ENCODE measurements around the gene RNF182.
"Not testable (repeated sequence)": the region's sequence is repeated elsewhere in the genome, so short reads cannot be mapped to it uniquely, and the experiment has no call there.

The RNF182 gene, protein sequence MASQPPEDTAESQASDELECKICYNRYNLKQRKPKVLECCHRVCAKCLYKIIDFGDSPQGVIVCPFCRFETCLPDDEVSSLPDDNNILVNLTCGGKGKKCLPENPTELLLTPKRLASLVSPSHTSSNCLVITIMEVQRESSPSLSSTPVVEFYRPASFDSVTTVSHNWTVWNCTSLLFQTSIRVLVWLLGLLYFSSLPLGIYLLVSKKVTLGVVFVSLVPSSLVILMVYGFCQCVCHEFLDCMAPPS

DNA sequence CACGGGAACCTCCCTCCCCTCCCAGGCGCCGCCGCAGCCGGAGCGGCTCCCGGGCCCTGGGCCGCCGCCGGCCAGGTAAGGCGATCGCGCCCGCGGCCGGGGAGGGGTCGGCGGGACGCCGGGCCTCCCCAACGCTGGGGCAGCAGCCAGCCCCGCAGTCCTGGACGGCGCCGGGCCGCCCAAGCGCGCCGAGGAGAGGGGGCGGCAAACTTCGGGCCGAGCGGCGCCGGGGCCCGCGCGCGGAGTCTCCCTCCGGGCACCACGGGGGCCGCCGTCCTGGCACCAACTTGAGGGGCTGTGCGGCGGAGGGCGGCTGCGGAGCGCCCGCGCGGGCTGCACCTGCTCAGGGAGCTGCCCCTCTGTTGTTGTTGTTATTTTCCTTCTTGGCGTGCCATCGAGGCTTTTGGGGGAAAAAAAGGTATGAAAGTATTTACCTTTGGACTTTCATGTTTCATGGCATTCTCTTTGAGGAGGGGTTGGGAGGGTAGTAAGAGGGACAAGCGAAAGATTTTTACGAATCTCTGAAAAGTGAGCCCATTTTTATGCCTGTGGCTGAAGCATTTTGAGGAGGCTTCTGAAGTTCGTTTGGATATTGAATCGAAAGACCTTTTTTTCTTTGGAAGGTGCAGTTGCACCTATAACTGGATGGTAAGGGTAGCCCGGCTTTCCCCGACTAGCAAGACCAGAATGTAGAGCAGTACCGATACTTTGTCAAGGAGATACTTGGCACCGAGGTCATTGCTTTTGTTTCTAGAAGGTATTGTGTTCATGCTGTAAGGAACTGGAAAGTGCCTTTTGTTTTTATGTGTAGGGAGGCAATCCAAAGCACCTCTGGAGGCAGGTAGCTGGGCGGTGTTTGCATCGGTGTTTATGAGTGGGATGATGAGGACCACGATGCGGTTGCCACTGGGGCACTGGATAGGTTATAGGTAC lies at the start of gene RNF182:
Gene RNF182, plus strand, starts transcription at position 4 of the 933 bp plus-strand sequence. CDS start 52,168 bp downstream, outside the sequence.
- no peak for DNase-seq (ENCODE audit: low read depth in 1 of 2, low spot score in 1 of 2)

DNA sequence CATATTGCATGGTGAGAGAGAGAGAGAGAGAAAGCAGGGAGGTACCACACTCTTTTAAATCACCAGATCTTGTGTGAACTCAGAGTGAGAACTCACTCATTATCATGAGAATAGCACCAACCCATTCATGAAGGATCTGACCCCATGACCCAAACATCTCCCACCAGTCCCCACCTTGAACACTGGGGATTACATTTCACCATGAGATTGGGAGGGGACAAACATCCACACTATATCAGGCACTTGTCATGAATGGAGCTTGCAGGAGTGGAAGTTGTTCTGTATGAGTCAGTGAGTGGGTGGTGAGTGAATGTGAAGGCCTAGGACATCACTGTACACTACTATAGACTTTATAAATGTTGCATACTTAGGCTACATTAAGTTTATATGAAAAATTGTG lies 47.7 kb upstream of the RNF182 start:
- DNase-seq (ENCODE audit: low read depth in 1 of 2, low spot score in 1 of 2) = no peak

DNA sequence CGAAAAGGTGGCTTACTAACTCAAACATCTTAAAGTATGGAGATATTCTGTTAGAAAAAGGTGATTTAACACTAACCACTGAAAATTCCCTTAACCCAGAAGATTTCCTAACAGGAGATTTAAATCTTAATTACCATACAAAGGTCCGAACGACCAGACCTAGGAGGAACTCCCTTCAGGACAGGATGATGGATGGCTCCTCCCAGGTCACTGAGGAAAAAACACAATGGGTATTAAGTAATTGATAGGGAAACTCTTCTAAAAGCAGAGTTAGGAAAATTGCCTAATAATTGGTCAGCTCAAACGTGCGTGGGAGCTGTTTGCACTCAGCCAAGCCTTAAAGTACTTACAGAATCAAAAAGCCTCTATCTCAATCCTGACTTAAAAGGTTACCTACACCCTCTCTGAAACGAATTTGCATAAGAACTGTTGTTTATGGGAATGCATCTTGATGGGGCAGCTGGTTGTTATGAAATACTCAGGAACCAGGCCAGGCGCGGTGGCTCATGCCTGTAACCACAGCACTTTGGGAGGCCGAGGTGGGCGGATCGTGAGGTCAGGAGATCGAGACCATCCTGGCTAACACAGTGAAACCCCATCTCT lies 44.6 kb upstream of the RNF182 start:
- DNase-seq (ENCODE audit: low read depth in 1 of 2, low spot score in 1 of 2) = not testable (repeated sequence)

DNA sequence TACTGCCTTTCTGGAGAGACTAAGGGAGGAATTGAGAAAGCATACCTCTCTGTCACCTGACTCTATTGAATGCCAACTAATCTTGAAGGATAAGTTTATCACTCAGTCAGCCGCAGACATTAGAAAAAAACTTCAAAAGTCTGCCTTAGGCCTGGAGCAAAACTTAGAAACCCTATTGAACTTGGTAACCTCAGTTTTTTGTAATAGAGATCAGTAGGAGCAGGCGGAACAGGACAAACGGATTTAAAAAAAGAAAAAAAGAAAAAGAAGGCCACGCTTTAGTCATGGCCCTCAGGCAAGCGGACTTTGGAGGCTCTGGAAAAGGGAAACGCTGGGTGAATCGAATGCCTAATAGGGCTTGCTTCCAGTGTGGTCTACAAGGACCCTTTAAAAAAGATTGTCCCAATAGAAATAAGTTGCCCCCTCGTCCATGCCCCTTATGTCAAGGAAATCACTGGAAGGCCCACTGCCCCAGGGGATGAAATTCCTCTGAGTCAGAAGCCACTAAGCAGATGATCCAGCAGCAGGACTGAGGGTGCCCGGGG lies 43.1 kb upstream of the RNF182 start:
- no peak for DNase-seq (ENCODE audit: low read depth in 1 of 2, low spot score in 1 of 2)

DNA sequence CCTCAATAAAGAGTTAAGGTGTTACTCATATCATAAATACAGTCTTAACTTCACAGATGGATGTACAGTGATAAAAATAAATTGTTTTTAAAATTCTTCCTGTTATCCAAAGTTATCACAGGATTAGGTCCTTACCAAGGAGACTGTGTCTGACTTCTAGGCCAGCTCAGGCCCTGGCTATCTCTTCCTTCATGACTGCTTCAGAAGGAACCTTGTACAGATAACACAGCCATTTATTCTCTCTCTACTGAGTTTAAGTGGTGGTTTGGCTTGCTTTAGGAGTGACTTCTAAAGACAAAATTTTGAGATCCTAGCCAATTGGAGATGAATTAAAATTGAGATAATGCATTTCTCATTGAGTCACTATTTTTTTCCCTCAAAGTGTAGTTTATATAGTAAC lies 40.8 kb upstream of the RNF182 start:
- DNase-seq (ENCODE audit: low read depth in 1 of 2, low spot score in 1 of 2) = no peak

DNA sequence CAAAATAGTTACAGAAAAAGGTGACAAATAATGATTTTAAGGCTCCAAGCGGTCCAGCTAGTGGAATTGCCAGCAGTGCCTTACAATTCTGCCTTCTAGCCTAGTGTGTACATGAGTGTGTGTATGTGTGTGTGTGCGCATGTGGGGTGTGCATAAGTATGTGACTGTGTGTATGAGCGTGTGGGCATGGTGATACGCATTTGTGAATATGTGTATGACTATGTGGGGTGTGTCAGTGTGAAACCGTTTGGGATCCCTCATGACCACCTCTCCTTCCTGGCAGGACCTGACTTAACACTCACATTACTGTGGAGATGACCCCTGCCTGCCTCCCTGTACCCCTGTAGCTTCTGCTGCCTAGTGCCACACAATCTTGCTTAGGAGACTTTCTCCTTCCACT lies 40.4 kb upstream of the RNF182 start:
- no peak for DNase-seq (ENCODE audit: low read depth in 1 of 2, low spot score in 1 of 2)

DNA sequence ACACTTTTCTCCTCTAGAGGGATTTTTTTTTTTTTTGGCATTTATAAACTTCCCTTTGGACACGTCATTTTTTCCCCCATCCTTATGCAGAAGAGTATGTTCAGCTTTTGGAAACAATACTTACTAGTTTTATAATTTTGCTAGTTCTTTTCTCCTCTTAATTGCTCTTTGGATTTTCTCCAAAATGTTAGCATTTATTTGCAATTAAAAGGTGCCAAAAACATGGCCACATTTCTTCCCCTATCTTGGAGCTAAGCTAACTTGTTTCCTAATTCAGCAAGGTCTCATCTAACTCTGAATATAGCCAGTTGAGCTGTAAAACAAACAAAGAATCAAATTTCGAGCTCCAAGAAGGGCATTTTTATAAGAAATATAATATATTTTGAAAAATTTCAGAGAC lies 39.2 kb upstream of the RNF182 start:
- DNase-seq (ENCODE audit: low read depth in 1 of 2, low spot score in 1 of 2) = no peak

DNA sequence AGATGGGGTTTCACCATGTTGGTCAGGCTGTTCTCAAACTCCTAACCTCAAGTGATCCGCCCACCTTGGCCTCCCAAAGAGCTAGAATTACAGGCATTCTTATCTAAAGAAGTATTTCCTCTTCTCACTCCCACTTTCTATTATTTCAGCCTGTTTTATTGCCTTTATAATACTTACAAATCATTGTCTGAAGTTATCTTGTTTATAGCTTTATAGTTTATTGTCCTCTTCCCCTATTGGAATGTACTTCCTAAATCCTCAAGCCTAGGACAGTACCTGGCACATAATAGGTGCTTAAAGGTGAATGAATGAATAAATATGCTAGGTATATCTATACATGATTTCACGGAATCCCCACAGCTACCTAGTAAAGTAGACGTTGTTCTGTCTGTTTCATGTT lies 37.8 kb upstream of the RNF182 start:
- DNase-seq (ENCODE audit: low read depth in 1 of 2, low spot score in 1 of 2) = no peak

DNA sequence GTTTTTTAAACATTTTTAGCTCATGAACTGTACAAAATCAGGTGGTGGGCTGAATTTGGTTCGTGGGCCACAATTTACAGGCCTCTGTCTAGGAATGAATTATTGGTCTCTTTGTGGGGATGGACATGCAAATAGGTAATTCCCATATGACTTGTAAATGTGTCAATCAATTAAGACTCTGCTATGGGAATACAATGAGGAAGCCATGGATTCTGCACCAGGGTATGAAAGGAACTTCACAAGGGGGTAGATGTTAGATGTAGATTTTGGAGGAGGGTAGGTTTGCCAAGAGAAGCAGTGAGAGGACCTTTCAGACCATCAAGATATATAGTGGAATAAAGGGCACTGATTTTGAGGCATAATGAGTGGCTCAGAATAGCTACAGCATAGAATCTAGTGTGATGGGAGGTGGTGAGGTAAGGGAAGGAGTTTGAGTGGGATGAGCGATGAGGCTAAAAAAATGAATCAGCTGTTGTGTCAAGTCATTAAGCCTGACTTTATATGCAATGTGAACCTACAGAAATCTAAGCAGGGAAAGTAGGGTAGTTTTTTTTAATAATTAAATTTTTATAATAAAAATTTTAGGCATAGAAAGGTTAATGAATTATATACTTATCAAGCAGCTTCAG lies 32.6 kb upstream of the RNF182 start:
- DNase-seq (ENCODE audit: low read depth in 1 of 2, low spot score in 1 of 2) = no peak

DNA sequence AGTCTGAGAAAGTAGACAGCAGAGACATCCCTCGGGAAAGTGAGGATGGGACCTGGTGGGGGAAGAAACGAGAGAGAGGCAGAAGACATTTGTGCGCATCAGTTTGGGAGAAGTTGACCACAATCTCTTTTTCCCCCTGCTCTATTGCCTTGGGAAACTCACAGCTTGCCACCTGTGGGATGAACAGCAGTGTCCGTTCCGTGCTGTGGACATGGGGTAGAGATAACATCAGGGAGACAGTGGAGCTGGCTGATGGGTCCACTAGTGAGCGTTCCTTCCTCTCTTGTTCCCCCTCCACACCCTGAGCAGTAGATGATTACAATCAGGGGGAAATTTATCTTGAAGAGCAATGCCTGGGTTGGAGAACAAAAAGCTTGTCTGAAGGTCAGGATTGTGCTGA lies 21.8 kb upstream of the RNF182 start:
- DNase-seq (ENCODE audit: low read depth in 1 of 2, low spot score in 1 of 2) = no peak

DNA sequence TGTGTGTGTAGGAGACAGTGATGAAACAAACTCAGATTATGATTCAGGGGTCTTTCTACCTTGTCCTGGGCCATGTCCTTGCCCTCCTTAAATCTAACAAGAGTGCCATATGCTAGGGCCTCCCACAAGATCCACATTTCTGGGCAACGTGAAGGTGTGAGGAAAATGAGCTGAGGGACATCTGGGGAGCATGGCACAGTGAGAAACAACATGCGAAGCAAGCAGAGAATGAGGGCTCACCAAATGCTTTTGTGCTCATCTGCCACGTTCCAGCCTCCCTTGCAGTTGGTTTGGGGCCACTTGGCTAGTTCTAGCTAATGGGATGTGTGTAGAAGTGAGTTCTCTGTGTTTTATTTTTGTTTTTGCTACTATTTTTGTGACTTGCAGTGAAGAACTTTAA lies 21.4 kb upstream of the RNF182 start:
- DNase-seq (ENCODE audit: low read depth in 1 of 2, low spot score in 1 of 2) = no peak

DNA sequence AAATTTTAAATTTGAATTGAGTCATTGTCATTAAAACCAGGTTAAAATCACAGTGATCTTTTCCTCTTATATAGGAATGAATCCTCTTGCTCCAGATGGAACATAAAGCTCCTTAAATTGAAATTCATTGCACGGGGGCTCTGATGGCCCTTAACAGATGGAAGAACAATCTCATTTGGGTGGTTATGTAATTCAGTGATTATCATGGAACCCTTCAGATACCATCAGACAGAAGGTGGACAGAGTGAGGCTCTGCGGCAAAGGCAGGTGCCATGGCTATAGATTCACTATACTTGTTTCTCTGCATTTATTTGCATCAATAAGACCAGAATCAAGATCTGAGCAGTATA lies 17.8 kb upstream of the RNF182 start:
- DNase-seq (ENCODE audit: low read depth in 1 of 2, low spot score in 1 of 2) = no peak

DNA sequence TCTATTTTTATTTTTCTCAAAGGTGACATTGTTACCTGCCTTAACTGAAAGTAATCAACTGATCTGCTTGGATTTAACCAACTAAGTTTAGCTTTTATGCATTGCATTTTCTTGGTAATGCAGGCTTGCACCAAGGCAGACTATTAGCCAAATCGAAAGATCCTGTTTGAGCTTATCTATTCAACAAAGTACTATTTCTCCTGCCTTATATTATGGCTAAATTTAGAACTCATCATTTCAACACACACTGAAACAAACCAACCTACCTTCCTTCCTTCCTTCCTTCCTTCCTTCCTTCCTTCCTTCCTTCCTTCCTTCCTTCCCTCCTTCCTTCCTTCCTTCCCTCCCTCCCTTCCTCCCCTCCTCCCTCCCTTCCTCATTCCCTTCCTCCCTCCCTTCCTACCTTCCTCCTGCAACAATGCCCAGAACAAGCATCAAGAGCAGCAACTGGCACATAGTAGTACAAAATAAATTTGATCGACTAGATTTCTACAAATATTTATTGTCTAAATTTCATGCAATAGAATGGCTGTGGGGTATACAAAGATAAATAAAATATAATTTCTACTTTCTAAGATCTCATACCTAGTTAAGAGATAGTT lies 17.0 kb upstream of the RNF182 start:
- no peak for DNase-seq (ENCODE audit: low read depth in 1 of 2, low spot score in 1 of 2)

DNA sequence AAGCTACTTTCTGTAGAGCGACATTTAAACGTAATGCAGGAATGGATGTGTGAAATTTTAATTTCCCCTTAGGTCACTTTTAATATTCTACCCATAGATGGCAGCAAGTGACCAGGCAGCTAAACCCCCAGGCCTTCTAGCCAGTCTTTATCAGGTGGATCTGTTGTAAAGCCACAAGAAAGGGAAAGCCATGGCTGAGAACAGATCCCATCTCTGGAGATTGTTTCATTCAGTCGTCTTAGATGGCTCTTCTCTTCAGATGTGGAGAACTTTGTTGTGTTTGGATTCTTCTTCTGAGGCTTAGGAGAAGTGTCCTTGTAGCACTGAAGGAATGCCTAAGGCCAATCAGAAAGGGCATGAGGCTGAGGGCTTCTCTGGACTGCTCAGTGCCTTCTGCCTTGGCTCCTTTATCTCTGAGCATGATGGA lies 15.8 kb upstream of the RNF182 start:
- DNase-seq (ENCODE audit: low read depth in 1 of 2, low spot score in 1 of 2) = no peak

DNA sequence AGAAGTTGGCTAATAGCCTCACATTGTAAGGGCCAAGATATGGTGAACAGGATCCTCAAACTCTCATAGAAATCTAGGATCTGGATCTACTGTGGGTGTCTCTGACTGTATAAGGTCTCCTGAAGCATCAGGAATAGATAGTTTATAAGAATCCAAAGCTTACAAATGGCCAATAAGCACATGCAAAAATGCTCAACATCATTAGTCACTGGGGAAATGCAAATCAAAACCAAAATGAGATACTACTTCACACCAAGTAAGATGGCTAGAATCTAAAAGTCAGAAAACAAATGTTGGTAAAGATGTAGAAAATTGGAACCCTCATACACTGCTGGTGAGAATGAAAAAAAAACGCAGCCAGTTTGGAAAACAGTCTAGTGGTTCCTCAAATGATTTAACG lies 14.3 kb upstream of the RNF182 start:
- no peak for DNase-seq (ENCODE audit: low read depth in 1 of 2, low spot score in 1 of 2)

DNA sequence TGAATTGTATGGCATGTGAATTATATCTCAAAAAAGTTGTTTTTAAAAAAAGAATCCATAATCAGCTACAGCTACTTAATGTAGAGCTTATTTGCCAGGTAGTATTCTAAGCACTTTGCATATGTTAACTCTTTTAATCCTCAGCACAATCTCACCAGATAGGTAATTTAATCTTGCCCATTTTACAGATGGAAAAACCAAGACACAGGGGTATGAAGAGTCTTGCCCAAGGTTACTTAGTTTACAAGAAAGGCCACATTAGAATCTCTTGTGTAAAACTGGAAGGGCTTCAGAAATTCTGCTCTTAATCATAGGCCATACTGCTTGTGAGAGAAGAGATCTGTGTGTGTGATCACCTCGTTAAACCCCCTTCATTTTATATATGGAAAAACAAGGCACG lies 13.4 kb upstream of the RNF182 start:
- DNase-seq (ENCODE audit: low read depth in 1 of 2, low spot score in 1 of 2) = no peak

DNA sequence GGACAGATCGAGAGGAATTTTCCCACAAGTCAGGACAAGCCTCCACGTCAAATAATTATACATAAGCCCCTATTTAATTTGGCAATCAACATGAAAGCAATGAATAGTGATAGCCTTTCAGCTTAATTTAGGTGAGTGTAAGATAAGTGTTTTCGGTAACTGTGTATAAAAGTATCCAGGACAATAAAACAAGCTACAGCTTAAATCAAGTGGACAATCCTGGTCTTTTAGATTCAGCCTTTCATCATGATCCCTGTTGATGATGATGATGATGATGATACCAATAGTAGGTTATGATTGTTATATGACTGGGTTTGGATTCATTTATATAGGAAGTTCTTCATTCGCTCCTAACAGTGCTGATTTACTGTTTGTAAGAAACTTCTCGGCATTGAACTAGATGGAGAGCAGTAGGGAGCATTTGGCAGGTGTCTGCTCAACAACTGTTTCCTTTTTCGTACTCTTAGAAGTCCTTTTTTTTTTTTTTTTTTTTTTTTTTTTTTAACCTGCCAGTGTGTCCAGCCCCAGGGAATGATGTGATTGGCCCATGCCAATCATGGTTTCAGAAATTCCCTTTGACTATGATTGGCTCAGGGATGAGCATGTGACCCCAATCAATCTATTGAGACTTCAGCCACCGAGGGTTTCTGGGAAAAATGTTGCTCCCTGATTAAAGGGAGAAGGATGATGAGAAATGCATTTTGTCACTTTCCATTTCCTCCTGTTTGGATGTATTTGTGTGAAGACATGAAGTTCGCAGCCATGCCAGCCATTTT lies 11.3 kb upstream of the RNF182 start:
- DNase-seq (ENCODE audit: low read depth in 1 of 2, low spot score in 1 of 2) = no peak

DNA sequence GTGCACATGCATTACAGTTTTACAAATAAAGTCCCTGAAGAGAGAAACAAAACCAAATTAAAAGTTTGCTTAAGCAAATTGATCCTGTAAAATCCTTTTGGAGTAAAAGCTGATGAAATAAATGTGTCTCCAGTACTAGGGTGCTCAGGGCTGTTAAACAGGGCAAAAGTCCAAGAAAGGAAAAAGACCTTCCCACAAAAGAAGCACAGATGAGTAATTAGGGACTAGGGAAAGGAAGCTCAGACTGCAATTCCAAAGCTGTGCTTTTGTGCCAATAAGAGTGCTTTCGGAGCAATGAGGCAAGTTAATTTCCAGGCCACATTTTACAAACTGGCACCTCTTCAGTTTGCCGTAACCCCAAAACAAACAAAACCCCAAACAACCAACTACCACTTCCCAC lies 10.4 kb upstream of the RNF182 start:
- DNase-seq (ENCODE audit: low read depth in 1 of 2, low spot score in 1 of 2) = no peak

DNA sequence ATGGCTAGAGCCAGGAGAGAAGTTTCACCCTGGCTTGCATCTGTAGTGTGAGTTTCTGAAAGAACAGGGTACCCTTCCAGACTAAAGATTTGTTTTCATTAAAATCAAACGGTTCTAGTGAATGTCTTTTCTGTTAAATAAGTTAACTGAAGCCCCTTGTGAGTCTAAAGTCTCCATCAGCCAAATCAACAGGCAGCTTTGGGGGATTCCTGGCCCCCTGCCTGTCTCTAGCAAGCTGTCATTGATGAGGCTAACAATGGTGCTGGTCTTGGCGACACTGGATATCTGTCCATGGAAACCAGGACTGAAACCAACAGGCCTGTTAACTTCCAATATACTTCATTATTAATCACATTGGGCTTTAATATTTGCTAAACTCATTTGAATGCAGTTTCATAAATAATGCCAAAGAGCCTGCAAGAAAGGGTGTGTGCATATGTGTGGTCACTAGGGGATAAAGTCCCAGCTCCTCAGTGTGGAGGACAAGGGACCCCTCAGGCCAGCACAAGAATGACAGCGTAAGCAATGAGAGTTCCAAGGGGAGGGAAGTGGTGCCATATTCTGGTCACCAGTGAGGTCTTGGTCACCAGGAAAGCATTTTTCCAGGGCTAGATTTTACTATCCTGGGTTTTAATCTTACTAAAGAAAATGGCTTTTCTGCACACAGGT lies 9.1 kb upstream of the RNF182 start:
- DNase-seq (ENCODE audit: low read depth in 1 of 2, low spot score in 1 of 2) = no peak

All from stimulated activated CD4-positive, alpha-beta T cell treated with anti-CD3 and anti-CD28 coated beads, Interleukin-15, amount 100 ng/mL, for 1 hour (primary cell).